ENCODE data around the gene APBB1. TPM values are rescaled to one million over a fixed set of nuclear protein-coding genes. Genes with fewer than 3 reads are reported as not detected.
"Not testable (repeated sequence)": the region's sequence is repeated elsewhere in the genome, so short reads cannot be mapped to it uniquely, and the experiment has no call there.

APBB1 gene
- total RNA-seq, 1 donor from 2014 or later, result 57.7 TPM

DNA sequence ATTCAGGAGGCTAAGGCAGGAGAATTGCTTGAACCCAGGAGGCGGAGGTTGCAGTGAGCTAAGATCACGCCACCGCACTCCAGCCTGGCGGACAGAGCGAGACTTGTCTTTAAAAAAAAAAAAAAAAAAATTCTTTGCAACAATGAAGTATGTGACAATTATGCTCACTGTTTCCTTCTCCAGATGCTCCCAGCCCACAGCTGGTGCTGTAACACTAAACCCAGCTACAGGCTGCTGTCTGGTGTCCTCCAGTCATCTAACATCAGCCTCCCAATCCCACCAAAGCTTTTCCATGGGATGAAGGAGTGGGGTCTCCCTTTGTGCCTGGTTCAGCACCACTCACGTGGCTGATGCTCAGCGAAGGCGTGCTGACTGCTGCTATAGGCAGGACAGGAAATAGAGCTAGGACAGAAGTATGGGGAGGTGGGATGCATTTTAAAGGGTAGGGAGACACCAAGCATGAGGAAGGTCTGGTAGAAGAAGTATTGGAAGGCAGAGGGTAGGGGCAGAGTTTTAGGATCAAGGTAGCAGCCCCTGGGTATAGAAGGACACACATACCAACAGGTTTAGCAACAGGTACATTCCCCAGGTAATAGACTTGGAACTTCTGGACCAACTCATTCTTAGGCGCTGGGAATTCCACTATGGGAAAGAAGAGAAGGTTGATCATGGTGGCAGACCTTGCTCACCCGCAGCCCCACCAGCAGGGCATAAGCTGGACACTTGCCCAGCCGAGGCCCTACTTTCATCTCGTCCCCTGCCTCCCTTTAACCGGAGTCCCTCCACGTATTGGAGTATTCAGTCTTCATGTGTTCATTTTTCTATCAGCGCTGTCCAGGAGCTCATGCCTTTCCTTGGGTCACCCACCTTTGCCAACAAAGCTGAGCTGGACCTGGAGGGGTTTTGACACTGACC lies 18.2 kb downstream of the APBB1 start:
- H3K36me3 Mint-ChIP-seq (ENCODE audit: unreplicated experiment), result peaks cover 34% of the 10 kb centered on the region
- TF ChIP-seq, protein P1, sequence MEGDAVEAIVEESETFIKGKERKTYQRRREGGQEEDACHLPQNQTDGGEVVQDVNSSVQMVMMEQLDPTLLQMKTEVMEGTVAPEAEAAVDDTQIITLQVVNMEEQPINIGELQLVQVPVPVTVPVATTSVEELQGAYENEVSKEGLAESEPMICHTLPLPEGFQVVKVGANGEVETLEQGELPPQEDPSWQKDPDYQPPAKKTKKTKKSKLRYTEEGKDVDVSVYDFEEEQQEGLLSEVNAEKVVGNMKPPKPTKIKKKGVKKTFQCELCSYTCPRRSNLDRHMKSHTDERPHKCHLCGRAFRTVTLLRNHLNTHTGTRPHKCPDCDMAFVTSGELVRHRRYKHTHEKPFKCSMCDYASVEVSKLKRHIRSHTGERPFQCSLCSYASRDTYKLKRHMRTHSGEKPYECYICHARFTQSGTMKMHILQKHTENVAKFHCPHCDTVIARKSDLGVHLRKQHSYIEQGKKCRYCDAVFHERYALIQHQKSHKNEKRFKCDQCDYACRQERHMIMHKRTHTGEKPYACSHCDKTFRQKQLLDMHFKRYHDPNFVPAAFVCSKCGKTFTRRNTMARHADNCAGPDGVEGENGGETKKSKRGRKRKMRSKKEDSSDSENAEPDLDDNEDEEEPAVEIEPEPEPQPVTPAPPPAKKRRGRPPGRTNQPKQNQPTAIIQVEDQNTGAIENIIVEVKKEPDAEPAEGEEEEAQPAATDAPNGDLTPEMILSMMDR (IDR thresholded peaks at IDR 0.05), result no peak
- no peaks in the 10 kb centered on the region for H3K9me3 Mint-ChIP-seq (ENCODE audit: unreplicated experiment)
- H3K27me3 Mint-ChIP-seq (ENCODE audit: unreplicated experiment), result no peaks in the 10 kb centered on the region
- H3K4me3 Mint-ChIP-seq (ENCODE audit: unreplicated experiment), result no peak overlapping the region
- no peak overlapping the region for H3K27ac Mint-ChIP-seq (ENCODE audit: unreplicated experiment)
- DNase-seq (ENCODE audit: extremely low spot score, unreplicated experiment), result no peak
- H3K4me1 Mint-ChIP-seq (ENCODE audit: unreplicated experiment), result no peaks in the 10 kb centered on the region

DNA sequence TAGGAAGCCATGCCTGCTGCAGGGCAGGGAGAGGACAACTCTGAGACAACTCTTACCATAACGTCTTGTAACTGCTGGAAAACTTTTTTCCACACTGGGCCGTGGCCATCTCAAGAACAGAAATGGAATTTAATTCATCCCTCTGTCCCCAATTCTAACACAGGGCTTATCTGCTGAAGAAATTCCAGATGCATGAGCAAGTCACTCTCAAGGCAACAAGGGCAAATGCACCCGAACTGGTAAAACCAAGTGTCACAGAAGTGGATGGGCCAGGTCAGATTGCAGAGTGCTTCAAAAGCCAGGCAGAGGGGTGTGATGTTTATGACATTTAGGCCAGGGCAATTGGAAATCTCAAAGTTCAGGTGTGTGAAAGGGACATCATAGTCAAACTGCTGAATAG lies 21.3 kb downstream of the APBB1 start:
- H3K27ac Mint-ChIP-seq (ENCODE audit: unreplicated experiment), result no peak overlapping the region
- H3K36me3 Mint-ChIP-seq (ENCODE audit: unreplicated experiment), result peaks cover 40% of the 10 kb centered on the region
- H3K9me3 Mint-ChIP-seq (ENCODE audit: unreplicated experiment), result no peaks in the 10 kb centered on the region
- H3K4me3 Mint-ChIP-seq (ENCODE audit: unreplicated experiment), result no peak overlapping the region
- H3K27me3 Mint-ChIP-seq (ENCODE audit: unreplicated experiment), result no peaks in the 10 kb centered on the region
- TF ChIP-seq, protein P1 (IDR thresholded peaks at IDR 0.05), result no peak
- no peak for DNase-seq (ENCODE audit: extremely low spot score, unreplicated experiment)
- peaks cover 5% of the 10 kb centered on the region for H3K4me1 Mint-ChIP-seq (ENCODE audit: unreplicated experiment)

DNA sequence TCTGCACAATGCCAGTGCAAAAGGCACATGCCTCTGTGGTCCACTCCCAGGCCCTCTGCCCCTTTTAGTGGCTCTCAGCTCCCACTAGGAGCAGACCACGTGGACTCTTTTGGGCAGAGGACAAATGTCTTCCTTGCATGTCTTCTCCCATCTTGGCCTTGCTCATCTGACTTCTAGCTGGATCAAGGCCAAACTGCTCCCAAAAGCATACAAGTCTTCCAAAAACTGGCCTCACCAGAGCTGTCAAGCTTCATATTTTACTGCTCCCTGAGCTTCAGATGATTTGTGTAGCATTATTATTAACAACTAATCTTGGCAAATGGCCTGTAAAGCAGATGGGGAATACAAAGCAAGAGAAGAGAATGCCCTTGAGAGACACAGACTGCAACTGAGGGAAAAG lies 21.7 kb downstream of the APBB1 start:
- peaks cover 6% of the 10 kb centered on the region for H3K4me1 Mint-ChIP-seq (ENCODE audit: unreplicated experiment)
- H3K9me3 Mint-ChIP-seq (ENCODE audit: unreplicated experiment), result no peaks in the 10 kb centered on the region
- H3K27me3 Mint-ChIP-seq (ENCODE audit: unreplicated experiment), result no peaks in the 10 kb centered on the region
- DNase-seq (ENCODE audit: extremely low spot score, unreplicated experiment), result no peak
- TF ChIP-seq, protein P1 (IDR thresholded peaks at IDR 0.05), result no peak
- H3K36me3 Mint-ChIP-seq (ENCODE audit: unreplicated experiment), result peaks cover 37% of the 10 kb centered on the region
- no peak overlapping the region for H3K27ac Mint-ChIP-seq (ENCODE audit: unreplicated experiment)
- no peak overlapping the region for H3K4me3 Mint-ChIP-seq (ENCODE audit: unreplicated experiment)

DNA sequence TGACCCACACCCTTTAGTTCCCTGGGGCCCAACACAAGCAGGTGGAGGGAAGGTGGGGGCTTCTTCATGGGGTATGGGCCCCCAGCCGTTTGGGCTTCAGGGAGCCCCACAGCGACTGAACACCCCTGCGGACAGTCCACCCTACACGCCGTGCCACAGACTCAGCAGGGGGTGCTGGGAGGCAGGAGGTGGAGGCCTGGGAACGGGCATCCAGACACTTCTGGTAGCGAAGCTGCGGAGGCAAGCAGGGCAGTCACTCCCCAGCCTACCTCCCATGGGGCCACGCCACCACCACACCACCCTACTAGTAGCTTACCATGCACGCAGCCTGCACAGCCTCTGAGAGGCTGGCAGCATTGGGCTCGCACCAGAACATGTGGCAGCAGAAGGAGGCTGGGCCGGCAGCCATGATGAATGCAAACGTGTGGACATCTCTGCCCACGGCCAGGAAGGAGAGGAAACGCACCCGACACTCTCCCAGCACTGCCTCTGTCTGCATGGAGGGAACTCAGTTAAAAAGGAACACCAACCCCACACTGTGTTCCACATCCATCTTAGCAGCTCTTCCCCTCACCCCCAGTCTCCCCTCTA lies 23.3 kb downstream of the APBB1 start:
- H3K4me3 Mint-ChIP-seq (ENCODE audit: unreplicated experiment), result no peak overlapping the region
- TF ChIP-seq, protein P1 (IDR thresholded peaks at IDR 0.05), result no peak
- no peaks in the 10 kb centered on the region for H3K9me3 Mint-ChIP-seq (ENCODE audit: unreplicated experiment)
- no peak overlapping the region for H3K27ac Mint-ChIP-seq (ENCODE audit: unreplicated experiment)
- H3K4me1 Mint-ChIP-seq (ENCODE audit: unreplicated experiment), result peaks cover 21% of the 10 kb centered on the region
- no peaks in the 10 kb centered on the region for H3K27me3 Mint-ChIP-seq (ENCODE audit: unreplicated experiment)
- DNase-seq (ENCODE audit: extremely low spot score, unreplicated experiment), result no peak
- peaks cover 33% of the 10 kb centered on the region for H3K36me3 Mint-ChIP-seq (ENCODE audit: unreplicated experiment)

DNA sequence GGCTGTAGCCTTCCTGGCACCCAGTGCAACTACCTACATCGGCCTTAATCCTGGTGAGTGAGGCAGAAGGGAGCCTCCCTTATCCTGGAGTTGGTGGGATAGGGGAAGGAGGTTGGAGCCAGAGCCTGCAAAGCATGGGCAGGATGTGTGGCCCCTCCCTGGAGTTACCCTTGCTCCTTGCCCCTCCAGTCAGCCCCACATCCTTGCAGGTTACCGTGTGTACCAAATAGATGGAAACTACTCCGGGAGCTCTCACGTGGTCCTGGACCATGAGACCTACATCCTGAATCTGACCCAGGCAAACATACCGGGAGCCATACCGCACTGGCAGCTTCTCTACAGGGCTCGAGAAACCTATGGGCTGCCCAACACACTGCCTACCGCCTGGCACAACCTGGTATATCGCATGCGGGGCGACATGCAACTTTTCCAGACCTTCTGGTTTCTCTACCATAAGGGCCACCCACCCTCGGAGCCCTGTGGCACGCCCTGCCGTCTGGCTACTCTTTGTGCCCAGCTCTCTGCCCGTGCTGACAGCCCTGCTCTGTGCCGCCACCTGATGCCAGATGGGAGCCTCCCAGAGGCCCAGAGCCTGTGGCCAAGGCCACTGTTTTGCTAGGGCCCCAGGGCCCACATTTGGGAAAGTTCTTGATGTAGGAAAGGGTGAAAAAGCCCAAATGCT lies 24.8 kb downstream of the APBB1 start:
- Mint-ChIP-seq H3K36me3 (ENCODE audit: unreplicated experiment) (peaks cover 25% of the 10 kb centered on the region), H3K27me3 (ENCODE audit: unreplicated experiment) (no peaks in the 10 kb centered on the region), H3K4me1 (ENCODE audit: unreplicated experiment) (peaks cover 30% of the 10 kb centered on the region), H3K4me3 (ENCODE audit: unreplicated experiment) (no peak overlapping the region), H3K27ac (ENCODE audit: unreplicated experiment) (no peak overlapping the region), H3K9me3 (ENCODE audit: unreplicated experiment) (no peaks in the 10 kb centered on the region)
- TF ChIP-seq, protein P1 (IDR thresholded peaks at IDR 0.05), result no peak
- no peak for DNase-seq (ENCODE audit: extremely low spot score, unreplicated experiment)

GRCh38 chr11:6392251-6392650 lies 26.6 kb downstream of the APBB1 start:
- peak overlapping the region; percentile 29 for H3K4me3 Mint-ChIP-seq (ENCODE audit: unreplicated experiment)
- not testable (repeated sequence) for H3K9me3 Mint-ChIP-seq (ENCODE audit: unreplicated experiment); H3K27ac Mint-ChIP-seq (ENCODE audit: unreplicated experiment); DNase-seq (ENCODE audit: extremely low spot score, unreplicated experiment); H3K27me3 Mint-ChIP-seq (ENCODE audit: unreplicated experiment)
- H3K4me1 Mint-ChIP-seq (ENCODE audit: unreplicated experiment), result peaks cover 46% of the 10 kb centered on the region
- H3K36me3 Mint-ChIP-seq (ENCODE audit: unreplicated experiment), result peaks cover 14% of the 10 kb centered on the region

Measured in osteocyte (in vitro differentiated cells).